SU-DHL-6 (cell line): ENCODE results near the gene MSANTD1.

Source experiments
- H2AFZ ChIP-seq: fragments of 200-600 bp; sonication (generic); 2 replicates; pipeline ENCODE4 v1.6.1; 2014; ENCODE audit warnings: low read depth, mild to moderate bottlenecking, moderate library complexity, mixed read lengths, antibody characterized with exemption, low read length; ENCODE audit not compliant: severe bottlenecking
- H3F3A ChIP-seq: fragments of 200-600 bp; shearing (Covaris generic); 2 replicates; pipeline ENCODE4 v1.6.0; 2016; ENCODE audit warnings: antibody characterized with exemption, mild to moderate bottlenecking; ENCODE audit not compliant: insufficient read depth
- H3K27ac ChIP-seq: fragments of 200-600 bp; sonication (generic); 2 replicates; pipeline ENCODE4 v1.5.1; 2016; ENCODE audit warnings: low read depth, mild to moderate bottlenecking, low read length, moderate library complexity, mixed read lengths
- H3K27me3 ChIP-seq: fragments of 200-600 bp; sonication (generic), shearing (Covaris generic); 2 replicates; pipeline ENCODE4 v1.6.0; 2014; ENCODE audit warnings: mild to moderate bottlenecking, low read length
- H3K36me3 ChIP-seq: fragments of 200-600 bp; sonication (generic); 2 replicates; pipeline ENCODE4 v1.6.1; 2014; ENCODE audit warnings: mild to moderate bottlenecking, low read length, mixed read lengths
- H3K4me2 ChIP-seq: fragments of 300-600, 200-600 bp; shearing (Covaris generic), sonication (generic); 2 replicates; pipeline ENCODE4 v1.6.0; 2014; ENCODE audit warnings: low read length, low read depth, mild to moderate bottlenecking; ENCODE audit not compliant: poor library complexity, severe bottlenecking
- H3K4me3 ChIP-seq: fragments of 200-600 bp; sonication (generic); 2 replicates; pipeline ENCODE4 v1.5.1; 2014; ENCODE audit warnings: antibody characterized with exemption, low read length, mild to moderate bottlenecking, mixed read lengths; ENCODE audit not compliant: insufficient read depth, poor library complexity, severe bottlenecking
- H3K79me2 ChIP-seq: fragments of 200-600 bp; sonication (generic); 2 replicates; pipeline ENCODE4 v1.6.1; 2014; ENCODE audit warnings: mild to moderate bottlenecking, low read length, moderate library complexity; ENCODE audit not compliant: insufficient read depth
- H3K9ac ChIP-seq: fragments of 200-600 bp; sonication (generic); 2 replicates; pipeline ENCODE4 v1.7.0; 2014; ENCODE audit warnings: mild to moderate bottlenecking, low read length
- H3K9me2 ChIP-seq: fragments of 200-600 bp; sonication (generic); replicated peaks from 2 replicates; pipeline ENCODE4 v1.6.1; 2014; ENCODE audit warnings: low read length; ENCODE audit not compliant: insufficient read depth
- H3K9me3 ChIP-seq: fragments of 200-600 bp; sonication (generic); 2 replicates; pipeline ENCODE4 v1.6.1; 2014; ENCODE audit warnings: low read length, mixed read lengths; ENCODE audit not compliant: insufficient read depth
- H4K20me1 ChIP-seq: fragments of 200-600 bp; sonication (generic); 2 replicates; pipeline ENCODE4 v1.6.1; 2014; ENCODE audit warnings: low read depth, mild to moderate bottlenecking, antibody characterized with exemption, low read length, moderate library complexity, mixed read lengths
- EZH2phosphoT487 ChIP-seq: fragments of 200-600 bp; sonication (generic), shearing (Covaris generic); conservative IDR thresholded peaks from 2 replicates; pipeline ENCODE4 v1.6.1; 2018; ENCODE audit warnings: mild to moderate bottlenecking, antibody characterized with exemption, low read length, moderate library complexity, mixed read lengths
- TF ChIP-seq, protein P1 (sequence below): fragments of 200-600 bp; sonication (generic); IDR thresholded peaks from one replicate; pipeline ENCODE4 v1.5.1; 2017; ENCODE audit warnings: antibody characterized with exemption, mild to moderate bottlenecking, low read length, moderate library complexity; ENCODE audit not compliant: insufficient read depth, poor library complexity, severe bottlenecking

The MSANTD1 gene

DNA sequence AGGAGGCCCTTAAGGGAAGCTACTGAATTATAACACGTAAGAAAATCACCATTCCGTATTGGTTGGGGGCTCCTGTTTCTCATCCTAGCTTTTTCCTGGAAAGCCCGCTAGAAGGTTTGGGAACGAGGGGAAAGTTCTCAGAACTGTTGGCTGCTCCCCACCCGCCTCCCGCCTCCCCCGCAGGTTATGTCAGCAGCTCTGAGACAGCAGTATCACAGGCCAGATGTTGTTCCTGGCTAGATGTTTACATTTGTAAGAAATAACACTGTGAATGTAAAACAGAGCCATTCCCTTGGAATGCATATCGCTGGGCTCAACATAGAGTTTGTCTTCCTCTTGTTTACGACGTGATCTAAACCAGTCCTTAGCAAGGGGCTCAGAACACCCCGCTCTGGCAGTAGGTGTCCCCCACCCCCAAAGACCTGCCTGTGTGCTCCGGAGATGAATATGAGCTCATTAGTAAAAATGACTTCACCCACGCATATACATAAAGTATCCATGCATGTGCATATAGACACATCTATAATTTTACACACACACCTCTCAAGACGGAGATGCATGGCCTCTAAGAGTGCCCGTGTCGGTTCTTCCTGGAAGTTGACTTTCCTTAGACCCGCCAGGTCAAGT is 6.9 kb upstream of the MSANTD1 start:
- Histone ChIP-seq H3K27me3 (no peaks in the 10 kb centered on the region), H3K4me2 (no peak overlapping the region), H3K4me3 (no peak overlapping the region), H3K9ac (no peak overlapping the region), H3K79me2 (no peaks in the 10 kb centered on the region), H3K9me2 (no peaks in the 10 kb centered on the region), H3K27ac (no peak overlapping the region), H3K36me3 (no peaks in the 10 kb centered on the region), H3F3A (no peaks in the 10 kb centered on the region), H3K9me3 (no peaks in the 10 kb centered on the region), H2AFZ (no peak overlapping the region), H4K20me1 (no peaks in the 10 kb centered on the region)
- TF ChIP-seq, protein P1, sequence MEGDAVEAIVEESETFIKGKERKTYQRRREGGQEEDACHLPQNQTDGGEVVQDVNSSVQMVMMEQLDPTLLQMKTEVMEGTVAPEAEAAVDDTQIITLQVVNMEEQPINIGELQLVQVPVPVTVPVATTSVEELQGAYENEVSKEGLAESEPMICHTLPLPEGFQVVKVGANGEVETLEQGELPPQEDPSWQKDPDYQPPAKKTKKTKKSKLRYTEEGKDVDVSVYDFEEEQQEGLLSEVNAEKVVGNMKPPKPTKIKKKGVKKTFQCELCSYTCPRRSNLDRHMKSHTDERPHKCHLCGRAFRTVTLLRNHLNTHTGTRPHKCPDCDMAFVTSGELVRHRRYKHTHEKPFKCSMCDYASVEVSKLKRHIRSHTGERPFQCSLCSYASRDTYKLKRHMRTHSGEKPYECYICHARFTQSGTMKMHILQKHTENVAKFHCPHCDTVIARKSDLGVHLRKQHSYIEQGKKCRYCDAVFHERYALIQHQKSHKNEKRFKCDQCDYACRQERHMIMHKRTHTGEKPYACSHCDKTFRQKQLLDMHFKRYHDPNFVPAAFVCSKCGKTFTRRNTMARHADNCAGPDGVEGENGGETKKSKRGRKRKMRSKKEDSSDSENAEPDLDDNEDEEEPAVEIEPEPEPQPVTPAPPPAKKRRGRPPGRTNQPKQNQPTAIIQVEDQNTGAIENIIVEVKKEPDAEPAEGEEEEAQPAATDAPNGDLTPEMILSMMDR, result no peak
- no peak for TF ChIP-seq EZH2phosphoT487

DNA sequence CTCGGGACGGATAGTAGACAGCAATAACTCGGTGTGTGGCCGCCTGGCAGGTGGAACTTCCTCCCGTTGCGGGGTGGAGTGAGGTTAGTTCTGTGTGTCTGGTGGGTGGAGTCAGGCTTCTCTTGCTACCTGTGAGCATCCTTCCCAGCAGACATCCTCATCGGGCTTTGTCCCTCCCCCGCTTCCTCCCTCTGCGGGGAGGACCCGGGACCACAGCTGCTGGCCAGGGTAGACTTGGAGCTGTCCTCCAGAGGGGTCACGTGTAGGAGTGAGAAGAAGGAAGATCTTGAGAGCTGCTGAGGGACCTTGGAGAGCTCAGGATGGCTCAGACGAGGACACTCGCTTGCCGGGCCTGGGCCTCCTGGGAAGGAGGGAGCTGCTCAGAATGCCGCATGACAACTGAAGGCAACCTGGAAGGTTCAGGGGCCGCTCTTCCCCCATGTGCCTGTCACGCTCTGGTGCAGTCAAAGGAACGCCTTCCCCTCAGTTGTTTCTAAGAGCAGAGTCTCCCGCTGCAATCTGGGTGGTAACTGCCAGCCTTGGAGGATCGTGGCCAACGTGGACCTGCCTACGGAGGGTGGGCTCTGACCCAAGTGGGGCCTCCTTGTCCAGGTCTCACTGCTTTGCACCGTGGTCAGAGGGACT is 5.7 kb upstream of the MSANTD1 start:
- Histone ChIP-seq H3K27me3 (no peaks in the 10 kb centered on the region), H4K20me1 (no peaks in the 10 kb centered on the region), H3K79me2 (no peaks in the 10 kb centered on the region), H3K4me3 (no peak overlapping the region), H3K4me2 (no peak overlapping the region), H3K36me3 (no peaks in the 10 kb centered on the region), H3F3A (no peaks in the 10 kb centered on the region), H3K9ac (no peak overlapping the region), H3K9me3 (no peaks in the 10 kb centered on the region), H2AFZ (no peak overlapping the region), H3K9me2 (no peaks in the 10 kb centered on the region), H3K27ac (no peak overlapping the region)
- no peak for TF ChIP-seq EZH2phosphoT487
- TF ChIP-seq, protein P1, result no peak

DNA sequence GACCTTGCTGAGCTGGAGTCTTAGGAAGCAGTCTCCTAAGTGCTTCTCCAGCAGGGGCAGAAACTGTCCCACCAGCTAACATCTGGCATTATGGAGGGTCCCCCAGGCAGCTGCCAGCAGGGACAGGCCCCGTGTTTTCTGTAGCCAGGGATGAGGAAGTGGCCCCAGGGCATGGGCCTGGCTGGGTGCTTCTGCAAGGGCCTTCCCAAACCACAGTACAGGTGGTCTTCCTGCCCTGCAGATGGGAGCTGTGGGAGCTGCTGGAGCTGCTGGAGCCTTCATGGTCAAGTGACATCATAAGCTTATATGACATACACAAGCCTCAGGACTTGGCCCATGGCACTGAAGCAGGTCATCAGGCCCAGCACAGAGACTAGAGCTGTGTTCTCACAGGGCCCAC is 5.0 kb upstream of the MSANTD1 start:
- H3K79me2 ChIP-seq, result no peaks in the 10 kb centered on the region
- no peaks in the 10 kb centered on the region for H4K20me1 ChIP-seq

More for the DNA sequence above, 5.0 kb upstream of the MSANTD1 start:
- Histone ChIP-seq H3F3A (no peaks in the 10 kb centered on the region), H2AFZ (no peak overlapping the region), H3K4me3 (no peak overlapping the region), H3K27me3 (no peaks in the 10 kb centered on the region), H3K9me3 (no peaks in the 10 kb centered on the region), H3K9ac (no peak overlapping the region), H3K36me3 (no peaks in the 10 kb centered on the region), H3K4me2 (no peak overlapping the region), H3K9me2 (no peaks in the 10 kb centered on the region), H3K27ac (no peak overlapping the region)
- TF ChIP-seq, protein P1, result no peak
- TF ChIP-seq EZH2phosphoT487, result no peak
